Eye (tissue), 1 donor: ENCODE measurements around the gene ABCC3.
"Not testable (repeated sequence)": the region's sequence is repeated elsewhere in the genome, so short reads cannot be mapped to it uniquely, and the experiment has no call there.

Source experiments
- DNase-seq: peaks from one replicate; pipeline ENCODE4 v3.0.0-alpha.2; 2015

ABCC3 gene

DNA sequence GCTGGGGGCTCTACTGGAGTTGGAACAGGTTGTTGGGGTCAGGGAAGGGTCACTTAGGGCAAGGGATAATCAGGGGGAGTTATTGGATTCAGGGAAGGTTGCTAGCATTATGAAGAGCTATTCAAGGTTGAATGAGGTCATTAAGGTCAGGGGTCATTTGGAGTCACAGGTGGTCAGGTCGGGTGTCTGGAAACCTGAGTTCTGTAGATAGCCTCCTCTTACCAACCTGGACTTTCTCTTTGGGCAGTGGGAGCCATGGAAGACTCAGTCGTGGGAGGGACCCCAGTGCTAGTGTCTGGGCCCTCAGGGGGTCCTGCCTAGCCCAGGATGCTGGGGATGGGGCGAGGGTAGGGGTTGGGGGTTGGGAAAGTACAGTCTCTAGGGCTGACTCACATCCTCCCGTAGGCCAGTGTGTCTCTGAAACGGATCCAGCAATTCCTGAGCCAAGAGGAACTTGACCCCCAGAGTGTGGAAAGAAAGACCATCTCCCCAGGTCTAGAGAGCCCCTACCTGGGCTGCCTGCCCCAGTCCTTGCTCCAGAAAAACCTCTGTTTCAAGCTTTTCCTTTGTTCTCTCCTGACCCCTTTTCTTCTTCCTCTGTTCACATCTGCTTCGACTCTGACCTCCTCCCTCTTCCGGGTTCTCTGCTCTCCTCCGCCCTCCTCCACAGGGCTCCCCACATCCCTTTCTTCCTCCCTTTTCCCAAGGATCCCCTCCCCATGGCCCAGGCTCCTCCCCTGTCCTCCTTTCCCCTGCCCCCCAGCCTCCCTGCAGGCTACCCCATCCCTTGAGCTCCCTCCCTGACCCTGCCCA, 33.5 kb downstream of the ABCC3 start:
- no peak for DNase-seq

DNA sequence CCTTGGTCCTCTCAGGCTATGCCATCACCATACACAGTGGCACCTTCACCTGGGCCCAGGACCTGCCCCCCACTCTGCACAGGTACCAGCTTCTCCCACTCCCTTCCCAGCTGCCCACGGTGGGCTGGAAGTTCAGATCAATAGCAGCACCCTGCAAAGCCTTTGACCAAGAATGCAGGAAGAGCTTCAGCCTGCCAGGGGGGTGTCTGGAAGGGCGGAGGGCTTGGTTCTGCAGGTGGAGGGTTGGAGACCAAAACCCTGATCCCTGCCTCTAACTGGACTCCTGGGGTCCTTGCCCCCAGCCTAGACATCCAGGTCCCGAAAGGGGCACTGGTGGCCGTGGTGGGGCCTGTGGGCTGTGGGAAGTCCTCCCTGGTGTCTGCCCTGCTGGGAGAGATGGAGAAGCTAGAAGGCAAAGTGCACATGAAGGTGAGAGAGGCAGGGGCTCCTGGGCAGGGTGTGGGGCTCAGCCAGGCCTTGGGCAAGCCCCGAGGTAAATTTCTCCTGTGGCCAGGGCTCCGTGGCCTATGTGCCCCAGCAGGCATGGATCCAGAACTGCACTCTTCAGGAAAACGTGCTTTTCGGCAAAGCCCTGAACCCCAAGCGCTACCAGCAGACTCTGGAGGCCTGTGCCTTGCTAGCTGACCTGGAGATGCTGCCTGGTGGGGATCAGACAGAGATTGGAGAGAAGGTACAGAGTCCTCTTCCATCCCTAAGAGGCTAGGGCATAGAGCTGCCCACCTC, 34.3 kb downstream of the ABCC3 start:
- DNase-seq, result no peak

GRCh38 chr17:50672071-50672470, 37.4 kb downstream of the ABCC3 start:
- no peak for DNase-seq

DNA sequence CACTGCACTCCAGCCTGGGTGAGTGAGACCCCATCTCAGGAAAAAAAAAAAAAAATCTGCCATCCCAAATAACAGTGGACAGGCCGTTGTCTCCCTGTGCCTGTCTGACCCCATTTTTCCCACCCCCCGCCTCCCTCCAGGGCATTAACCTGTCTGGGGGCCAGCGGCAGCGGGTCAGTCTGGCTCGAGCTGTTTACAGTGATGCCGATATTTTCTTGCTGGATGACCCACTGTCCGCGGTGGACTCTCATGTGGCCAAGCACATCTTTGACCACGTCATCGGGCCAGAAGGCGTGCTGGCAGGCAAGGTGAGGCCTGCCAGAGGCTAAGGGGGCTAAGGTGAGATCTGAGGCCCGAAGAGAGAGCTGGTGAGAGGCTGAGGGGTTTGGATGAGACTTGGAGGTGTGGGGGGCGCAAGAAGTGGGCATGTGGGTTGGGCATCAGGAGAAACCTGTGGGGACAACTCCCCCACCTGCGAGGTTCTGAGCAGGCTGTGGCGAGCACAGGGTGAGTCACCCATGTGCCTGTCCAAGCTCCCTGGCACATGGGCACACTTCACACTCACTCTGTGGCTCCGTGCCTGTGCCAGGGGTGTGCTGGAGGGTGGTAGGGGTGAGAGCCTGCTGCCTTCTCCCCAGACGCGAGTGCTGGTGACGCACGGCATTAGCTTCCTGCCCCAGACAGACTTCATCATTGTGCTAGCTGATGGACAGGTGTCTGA, 38.3 kb downstream of the ABCC3 start:
- DNase-seq, result no peak

DNA sequence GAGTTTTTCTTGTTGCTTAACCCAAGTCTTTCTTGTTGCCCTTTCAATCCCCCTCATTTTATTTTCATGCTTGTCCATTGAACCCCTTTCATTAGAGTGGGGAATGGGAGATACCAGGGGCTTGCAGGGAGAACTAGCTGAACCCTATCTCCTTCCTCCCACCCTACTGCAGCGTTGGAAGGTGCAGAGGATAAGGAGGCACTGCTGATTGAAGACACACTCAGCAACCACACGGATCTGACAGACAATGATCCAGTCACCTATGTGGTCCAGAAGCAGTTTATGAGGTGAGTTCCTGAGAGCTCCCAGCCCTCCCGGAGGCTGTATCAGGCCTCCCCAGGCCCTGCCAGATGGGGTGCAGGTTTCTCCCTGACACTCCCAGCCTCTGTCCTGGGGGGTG, 40.5 kb downstream of the ABCC3 start:
- DNase-seq, result no peak

DNA sequence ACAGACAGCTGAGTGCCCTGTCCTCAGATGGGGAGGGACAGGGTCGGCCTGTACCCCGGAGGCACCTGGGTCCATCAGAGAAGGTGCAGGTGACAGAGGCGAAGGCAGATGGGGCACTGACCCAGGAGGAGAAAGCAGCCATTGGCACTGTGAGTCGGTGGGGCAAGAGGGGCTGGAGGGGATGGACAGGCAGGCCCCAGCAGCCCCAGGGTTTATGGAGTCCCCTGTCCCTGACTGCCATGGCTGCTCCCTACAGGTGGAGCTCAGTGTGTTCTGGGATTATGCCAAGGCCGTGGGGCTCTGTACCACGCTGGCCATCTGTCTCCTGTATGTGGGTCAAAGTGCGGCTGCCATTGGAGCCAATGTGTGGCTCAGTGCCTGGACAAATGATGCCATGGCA, 40.9 kb downstream of the ABCC3 start:
- no peak for DNase-seq

DNA sequence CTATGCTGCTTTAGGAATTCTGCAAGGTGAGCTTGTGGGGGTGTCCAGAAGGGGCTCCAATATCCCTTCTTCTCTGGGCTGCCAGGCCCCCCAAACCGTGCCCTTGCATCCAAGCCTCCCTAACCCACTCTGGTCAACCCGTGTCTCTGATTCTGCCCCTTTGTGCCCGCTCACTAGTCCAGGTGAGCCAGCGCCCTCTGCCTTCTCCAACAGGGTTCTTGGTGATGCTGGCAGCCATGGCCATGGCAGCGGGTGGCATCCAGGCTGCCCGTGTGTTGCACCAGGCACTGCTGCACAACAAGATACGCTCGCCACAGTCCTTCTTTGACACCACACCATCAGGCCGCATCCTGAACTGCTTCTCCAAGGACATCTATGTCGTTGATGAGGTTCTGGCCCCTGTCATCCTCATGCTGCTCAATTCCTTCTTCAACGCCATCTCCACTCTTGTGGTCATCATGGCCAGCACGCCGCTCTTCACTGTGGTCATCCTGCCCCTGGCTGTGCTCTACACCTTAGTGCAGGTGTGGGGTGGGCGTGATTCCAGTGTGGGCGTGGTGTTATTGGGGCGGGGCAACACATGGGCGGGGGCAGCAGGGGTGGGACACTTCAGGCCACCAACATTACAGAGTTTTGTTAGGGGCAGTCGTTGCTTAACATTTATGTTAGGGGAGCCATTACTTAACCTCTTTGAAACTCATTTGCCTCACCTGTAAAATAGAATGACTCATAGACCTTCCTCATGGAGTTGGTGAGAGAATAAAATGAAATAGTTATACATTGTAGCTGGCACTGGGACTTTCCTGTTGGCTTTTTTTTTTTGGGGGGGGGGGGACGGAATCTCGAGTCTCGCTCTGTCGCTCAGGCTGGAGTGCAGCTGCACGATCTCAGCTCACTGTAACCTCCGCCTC, 41.6 kb downstream of the ABCC3 start:
- DNase-seq, result no peak

DNA sequence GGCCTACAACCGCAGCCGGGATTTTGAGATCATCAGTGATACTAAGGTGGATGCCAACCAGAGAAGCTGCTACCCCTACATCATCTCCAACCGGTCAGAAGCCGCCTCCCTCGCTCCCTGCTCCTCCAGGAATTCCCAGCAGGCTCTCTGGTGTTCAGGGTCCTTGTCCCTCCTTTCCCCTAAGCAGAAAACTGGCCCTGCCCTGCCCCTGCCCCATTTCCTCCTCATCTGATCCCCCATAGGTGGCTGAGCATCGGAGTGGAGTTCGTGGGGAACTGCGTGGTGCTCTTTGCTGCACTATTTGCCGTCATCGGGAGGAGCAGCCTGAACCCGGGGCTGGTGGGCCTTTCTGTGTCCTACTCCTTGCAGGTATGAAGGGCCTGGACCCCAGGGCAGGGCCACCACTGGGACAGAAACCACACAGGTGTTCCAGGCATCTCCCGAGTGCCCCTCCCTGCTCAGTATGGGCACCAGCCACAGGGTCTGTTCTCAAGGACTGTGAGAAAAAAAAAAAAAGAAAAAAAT, 43.2 kb downstream of the ABCC3 start:
- DNase-seq, result no peak

GRCh38 chr17:50679008-50679544, 44.4 kb downstream of the ABCC3 start:
- DNase-seq, result no peak

- no peak for DNase-seq
Observed at GRCh38 chr17:50680126-50680525, 45.4 kb downstream of the ABCC3 start.

- DNase-seq, result not testable (repeated sequence)
Observed at GRCh38 chr17:50680543-50681262, 46.0 kb downstream of the ABCC3 start.

DNA sequence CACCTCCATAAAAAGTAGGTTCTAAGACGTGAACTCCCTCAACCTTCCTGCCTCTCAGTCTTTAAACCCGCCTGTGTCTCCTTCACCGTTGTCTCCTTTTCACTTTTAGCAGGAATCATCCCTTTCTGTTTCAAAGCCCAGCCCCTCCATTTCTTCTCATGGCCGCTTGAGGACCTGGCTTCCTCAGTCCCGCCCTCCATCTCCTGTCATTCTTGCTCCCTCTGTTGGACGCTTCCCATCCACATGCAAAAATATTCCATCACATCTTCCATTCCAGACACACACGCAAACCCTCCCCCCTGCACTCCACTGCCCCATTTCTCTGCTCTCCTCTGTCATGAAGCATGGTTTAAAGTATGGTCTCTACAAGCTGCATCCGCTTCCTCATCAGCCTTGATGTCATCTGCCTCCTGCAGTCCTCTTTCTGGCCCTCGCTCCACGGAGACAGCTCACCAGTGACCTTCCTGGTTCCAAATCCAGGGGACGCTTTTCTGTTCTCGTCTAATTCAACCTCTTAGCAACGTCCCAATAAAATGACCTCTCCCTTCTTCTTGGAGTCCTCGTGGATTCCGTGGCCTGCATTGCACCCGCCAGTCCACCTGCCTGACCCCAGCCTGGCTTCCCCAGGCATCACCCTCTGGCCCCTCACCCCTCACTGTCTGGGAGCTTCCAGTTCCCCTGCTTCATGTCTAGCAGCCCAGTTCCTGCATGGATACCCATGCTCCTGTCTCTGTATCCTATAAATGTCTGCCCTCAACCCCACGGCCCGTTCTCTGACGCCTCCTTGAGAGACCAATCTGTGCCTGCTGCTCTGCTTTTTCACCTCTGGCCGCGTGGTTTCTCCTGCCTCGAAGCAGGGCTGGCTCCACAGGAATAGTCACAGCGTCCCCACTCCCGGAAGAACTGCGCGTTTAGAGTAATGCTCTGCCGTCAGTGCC, 46.9 kb downstream of the ABCC3 start:
- peak; percentile 90 for DNase-seq

DNA sequence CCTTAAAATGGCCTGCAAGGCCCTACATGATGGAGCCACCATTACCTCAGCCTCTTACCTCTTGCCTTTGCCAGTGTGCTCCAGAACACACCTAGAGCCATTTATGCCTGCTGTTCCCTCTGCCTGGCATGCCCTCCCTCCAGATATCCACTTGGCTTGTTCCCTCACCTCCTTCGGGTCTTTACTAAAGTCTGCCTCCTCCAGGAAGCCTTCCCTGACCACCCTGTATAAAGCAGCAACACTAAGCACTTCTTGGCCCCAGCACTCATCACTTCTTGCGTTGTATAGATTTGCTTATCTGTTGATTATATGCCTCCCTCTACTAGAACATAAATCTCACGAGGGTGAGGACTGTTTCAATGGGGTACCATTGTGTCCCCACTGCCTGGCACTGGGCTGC, 47.8 kb downstream of the ABCC3 start:
- DNase-seq, result no peak

- DNase-seq, result no peak
Observed at GRCh38 chr17:50682938-50683337, 48.3 kb downstream of the ABCC3 start.

- DNase-seq, result no peak
Observed at GRCh38 chr17:50683434-50684287, 49.0 kb downstream of the ABCC3 start.

- DNase-seq, result no peak
Observed at GRCh38 chr17:50684288-50684611, 49.6 kb downstream of the ABCC3 start.

DNA sequence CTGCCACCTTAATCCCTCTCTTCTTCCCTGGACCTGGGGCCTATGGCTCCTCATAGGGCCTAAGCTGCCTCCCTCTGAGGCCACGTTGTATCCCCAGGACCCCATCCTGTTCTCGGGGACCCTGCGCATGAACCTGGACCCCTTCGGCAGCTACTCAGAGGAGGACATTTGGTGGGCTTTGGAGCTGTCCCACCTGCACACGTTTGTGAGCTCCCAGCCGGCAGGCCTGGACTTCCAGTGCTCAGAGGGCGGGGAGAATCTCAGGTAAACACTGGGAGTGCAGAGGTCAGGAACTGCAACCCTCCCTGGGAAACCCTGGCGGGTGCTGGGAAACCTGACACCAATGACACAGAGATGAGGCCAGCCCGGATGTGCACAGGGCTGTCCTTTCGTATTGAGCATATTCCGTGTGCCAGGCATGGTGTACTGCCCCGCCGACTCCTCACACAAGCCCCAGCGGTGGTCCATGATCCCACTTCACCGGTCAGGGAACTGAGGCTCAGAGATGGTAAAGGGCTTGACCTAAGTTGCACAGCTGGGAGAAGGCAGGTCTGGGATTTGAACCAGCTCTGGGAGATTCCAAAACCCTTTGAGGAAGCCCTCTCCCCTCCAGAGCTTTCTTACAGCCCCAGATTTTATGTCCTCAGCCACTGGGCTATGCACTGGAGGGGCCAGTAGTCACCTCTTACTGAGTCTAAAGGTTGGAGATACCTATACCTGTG, 50.1 kb downstream of the ABCC3 start:
- no peak for DNase-seq

- no peak for DNase-seq
Observed at GRCh38 chr17:50685334-50685665, 50.6 kb downstream of the ABCC3 start.
